LoVo (cell line): Measurements from ENCODE around the gene ARMC9.
"Not testable (repeated sequence)": the region's sequence is repeated elsewhere in the genome, so short reads cannot be mapped to it uniquely, and the experiment has no call there.

ENCODE experiments used
- DNase-seq: peaks from one replicate; pipeline ENCODE4 v3.0.0-alpha.2; 2016; ENCODE audit warnings: low spot score

Gene ARMC9

DNA sequence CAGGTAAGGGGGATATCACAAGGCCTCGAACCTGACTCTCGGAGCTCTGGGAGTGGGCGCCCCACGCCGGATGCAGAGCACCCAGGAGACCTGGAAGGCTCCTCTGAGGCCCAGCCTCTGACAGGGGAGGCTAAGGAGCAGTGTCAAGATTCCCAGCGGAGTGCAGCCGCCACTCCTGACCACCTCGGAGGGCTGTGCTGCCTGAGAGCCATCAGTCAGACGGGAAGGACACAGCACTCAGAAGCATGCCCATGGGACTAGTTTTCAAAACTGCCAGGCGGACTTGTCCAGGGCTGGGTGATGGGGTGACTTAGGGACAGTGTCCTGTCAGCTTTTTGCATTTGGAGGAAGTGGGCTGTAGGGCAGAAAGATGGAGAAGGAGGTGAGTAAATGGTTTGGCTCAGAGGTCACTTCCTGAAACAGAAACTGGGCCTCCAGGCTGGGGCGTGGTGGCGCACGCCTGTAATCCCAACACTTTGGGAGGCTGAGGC is 162.5 kb downstream of the ARMC9 start:
- no peak for DNase-seq

DNA sequence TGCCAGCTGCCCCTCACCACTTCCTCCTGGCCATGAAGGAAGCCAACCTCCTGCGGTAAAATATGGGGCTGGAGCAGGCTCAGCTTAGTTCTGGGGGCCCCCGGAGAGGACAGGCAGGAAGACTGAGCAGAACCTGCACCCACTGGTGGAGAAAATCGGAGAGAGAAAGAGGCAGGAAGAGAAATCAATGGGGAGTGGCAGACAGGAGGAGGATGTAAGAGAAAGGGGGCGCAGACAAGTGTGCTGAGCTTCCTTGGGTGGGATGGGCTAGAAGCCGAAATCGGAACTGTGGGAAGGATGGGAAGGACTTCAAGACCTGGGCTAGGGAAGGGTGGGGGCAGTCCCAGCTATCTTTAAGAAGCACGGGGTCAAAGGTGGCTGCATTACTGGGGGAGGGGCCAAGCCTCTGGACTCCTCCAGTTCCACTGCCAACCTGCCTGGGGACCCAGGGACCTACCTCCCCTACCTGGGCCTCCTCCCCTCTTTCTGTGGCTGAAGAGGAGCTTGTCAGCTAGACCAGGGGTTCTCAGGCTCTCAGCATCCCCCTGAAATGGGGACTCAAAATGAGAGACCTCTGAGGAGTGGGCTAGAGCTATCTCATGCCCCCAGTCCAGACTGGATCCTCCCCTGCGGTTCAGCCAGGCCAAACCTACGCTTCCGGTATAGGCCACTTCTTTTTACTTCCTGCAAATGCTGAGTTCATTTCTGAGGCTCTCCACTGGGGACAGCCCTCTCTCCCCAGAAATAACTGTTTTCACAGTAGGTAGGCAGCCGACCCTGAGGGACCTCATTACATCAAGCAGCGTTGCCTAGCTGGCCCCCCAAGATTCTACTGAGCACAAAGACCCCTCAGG is 163.5 kb downstream of the ARMC9 start:
- no peak for DNase-seq

DNA sequence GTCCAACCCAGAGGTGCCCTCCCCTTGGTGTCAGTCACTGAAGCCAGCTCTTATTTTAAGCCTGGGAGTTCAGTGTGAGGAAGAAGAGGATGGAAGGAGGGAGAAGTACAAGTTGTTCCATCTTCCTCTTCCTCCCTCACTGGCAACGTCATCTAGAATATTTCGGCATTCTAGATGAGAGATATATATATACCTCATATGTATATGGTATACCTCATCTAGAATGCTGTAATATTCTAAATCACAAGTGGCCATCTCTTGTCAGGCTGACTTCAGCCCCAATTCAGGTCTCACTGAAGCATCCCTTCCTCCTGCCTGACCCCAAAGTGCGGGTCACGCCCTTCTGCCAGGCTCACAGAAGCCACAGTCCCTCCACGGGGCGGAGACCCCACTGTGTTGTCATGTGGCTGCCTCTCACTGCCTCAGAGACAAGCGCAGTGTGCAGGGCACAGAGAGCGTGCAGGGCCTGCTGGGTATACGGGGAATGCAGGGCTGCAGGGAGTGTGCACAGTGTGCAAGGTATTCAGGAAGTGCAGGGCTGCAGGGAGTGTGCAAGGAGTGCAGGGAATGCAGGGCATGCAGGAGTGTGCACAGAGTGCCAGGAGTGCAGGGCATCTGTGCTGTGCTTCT is 164.2 kb downstream of the ARMC9 start:
- no peak for DNase-seq

DNA sequence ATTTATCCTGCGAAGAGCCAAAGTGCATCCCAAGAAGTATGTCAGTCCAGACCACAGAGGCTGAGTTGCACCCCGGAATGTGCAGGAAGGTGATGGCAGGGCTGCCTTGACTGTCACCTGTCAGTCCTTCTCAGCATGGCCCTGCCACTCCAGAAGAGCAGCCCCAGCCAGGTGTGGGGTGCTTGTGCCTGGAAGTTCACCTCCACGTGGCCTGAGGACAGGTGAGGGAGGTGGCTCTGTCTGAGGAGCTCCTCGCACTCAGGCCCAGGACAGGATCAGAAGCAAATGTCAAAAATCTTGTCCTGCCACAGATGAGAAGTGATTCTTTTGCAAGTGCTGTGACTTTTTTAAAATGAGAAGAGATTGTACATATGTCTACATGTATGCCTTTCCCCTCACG is 165.6 kb downstream of the ARMC9 start:
- no peak for DNase-seq

DNA sequence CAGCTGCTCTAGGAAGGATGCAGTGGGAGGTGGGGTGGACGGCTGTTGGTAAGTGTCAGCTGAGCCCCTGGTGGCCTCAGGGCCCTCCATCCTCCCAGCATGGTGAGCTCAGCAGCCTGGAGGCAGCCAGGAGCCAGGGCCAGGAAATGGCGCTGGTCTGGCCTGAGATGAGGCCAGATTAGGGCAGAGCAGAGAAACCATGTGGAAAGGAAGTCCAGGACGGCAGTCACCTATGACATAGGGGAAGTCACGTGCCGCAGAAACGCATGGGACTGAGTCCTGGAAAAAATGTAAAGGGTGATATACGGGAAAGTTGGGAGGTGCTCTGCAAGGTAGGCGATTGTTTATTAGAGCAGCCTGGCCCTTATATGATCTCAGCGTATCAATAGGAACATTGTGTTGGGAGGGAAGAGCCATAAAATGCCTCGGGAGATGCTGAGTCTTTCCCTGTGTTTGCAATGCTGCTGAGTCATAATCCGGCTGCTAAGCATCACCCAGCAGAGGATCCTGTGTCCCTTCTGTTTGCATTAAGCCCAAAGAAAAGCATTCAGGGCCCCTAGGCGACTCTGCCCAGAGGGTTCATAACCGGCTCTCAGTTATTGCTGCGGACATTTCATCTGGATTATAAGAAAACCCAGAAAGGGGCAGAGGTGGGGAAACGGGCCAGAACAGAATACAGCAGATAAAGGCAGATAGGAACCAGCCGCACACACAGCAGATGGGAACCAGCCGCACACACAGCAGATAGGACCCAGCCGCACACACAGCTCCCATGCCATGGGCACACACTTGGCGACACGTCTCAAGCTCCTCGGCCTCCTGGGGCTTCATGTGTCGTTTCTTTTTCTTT is 166.8 kb downstream of the ARMC9 start:
- peak; percentile 66 for DNase-seq

DNA sequence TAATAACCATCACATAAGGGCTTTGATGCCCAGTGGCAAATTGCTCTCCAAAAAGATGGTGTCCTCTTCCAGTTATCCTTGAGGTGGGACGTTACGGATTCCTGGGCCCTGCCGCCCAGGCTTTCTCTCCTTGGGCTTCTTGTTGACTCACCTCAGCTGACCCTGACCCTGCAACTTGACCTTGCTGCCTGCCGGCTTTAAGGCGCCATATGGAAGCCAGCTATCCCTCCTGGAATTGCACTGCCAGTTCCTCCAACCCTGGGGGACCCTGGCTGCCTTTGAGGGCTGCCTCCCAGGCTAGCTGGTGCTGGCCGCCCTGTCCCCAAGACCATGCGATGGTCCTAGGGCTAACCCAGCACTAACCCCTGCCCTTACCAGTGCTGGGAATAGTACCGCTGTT is 168.7 kb downstream of the ARMC9 start:
- no peak for DNase-seq

DNA sequence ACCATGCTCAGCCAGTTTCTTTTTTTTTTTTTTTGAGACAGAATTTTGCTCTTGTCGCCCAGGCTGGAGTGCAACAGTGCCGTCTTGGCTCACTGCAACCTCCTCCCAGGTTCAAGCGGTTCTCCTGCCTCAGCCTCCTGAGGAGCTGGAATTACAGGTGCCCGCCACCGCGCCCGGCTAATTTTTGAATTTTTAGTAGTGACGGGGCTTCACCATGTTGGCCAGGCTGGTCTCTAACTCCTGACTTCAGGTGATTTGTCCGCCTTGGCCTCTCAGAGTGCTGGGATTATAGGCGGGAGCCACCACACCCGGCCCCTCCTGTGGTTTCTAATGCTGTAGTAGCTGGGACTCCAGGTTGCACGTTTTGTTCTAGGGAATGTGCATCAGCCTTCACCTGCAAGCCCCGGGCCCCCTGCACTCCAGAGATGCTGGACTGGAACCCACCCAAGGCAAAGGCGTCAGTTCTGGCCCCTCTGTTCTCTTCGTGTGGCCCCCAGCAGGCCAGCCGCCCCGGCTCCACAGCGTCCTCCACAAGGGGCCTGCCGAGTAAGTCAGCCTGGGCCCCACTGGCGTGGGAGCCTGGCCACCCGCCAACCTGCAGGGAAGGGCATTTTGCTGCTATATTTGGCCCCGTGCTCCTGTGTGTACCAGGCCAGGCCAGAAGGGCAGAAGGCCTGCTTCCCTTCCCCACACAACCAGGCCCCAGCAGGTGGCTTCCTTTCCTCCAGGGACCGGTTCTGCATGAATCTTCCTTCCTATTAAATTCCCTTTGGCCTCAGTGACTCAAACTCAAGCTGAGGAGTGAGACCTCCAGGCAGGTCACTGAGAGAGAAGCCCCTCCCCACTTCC is 171.4 kb downstream of the ARMC9 start:
- no peak for DNase-seq

DNA sequence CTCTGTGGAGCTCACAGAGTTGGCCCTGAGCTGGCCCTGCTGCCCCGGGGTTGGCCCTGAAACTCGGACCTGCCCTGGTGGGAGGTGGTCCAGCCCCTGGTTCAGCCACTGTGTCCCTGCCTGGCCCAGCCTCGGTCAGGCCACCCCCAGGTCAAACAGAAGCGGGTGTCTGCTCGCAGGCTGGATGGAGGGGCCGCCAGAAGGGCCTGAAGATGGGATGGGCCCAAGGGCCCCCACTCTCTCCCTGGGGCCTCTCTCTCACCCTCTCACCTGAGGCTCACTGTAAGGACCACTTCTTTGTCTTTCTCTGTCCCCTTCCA is 172.0 kb downstream of the ARMC9 start:
- no peak for DNase-seq

DNA sequence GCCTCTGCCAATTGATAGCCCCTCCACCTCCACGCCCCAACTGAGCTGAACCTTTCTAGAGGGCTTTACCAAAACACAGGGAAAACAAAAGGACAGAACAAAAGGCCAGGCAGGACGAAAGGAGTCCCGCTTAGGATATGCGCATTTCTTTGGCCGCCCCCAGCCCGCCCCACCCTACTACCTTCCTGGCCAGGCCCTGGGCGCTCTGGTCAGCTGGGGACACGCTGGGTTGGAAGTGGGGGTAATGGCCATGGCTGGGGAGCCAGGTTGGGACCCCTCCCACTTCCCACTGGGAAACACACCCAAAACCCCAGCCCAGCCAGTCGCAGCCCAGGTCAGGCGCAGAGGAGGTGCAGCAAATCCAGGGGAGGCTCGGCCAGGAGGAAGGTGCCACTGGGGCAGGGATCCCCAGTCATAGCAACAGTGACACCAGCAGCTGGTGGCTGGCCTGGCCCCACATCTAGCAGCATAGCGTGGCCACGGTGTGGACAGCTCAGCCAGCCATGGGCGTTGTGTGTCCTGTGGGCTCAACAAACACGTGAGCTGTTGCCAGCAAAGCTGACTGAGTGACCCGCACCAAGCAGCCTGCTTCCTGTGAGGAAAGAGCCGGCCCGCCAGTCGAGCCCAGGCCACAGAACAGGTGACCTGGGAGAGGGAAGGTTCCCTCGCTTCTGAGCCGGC is 172.5 kb downstream of the ARMC9 start:
- no peak for DNase-seq

DNA sequence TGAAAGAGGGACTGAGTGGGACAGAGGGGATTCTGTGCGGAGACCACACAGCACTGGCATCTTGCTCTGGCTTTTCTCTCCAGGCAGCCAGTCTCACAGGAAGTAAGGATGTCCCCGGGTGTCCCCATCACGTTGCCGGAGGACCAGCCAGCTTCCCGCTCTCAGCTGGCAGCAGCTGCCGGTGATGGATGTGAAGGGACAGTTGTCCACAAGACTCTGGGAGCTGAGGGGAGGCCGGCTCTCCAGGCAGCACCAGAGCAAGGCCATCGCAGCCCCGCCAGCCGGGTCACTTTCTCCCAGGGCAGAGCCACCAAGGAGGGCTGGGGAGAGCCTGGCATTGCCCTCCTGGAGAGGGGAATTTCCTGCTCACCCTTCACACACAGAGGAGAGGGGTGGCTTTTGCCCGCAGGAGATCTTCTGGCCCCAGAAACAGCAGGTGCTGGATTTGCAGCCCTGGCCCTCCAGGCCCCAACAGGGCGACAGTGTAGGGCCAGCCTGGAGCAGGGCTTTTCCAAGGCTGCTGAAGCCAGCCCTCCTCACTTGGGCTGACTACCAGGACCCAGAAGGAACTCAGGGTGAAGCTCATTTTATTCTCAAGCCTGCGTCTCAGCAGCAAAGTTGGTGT is 173.1 kb downstream of the ARMC9 start:
- DNase-seq, result no peak

DNA sequence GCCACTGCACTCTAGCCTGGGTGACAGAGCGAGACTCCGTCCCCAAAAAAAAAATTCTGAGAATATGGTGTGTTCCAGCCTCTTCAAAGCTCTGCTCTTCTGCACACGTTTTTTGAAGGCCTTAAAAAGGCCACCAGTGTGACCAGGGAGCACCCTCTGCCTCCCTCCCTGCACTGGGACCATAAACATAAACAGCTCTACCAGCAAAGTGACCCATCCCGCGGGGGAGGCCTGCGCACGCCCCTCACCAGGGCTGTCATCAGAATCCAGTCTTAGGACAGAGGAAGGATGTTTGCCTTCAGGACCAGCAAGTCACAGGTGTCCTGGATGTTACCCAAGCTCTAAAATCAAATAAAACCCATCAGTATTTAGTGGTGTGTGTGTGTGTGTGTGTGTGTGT is 173.9 kb downstream of the ARMC9 start:
- no peak for DNase-seq

DNA sequence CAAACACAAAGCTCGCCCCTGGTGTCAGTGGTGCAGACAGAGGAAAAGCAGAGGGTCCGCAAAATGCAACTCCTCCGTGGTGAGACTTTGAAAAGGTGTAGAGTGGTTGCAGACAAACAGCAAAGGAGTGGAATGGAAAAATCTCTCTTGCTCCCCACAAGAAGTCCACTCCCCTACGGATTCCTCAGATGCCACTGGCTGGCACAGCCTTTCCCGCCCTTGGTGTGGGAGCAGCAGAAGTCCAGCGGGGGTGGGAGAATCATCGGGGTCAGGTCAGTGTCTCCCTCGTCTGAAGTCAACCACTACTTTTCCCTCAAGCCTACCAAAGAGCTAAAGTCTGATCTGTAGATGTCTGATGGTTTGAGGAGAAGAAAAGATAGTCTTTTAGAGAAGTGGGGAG is 174.8 kb downstream of the ARMC9 start:
- no peak for DNase-seq

DNA sequence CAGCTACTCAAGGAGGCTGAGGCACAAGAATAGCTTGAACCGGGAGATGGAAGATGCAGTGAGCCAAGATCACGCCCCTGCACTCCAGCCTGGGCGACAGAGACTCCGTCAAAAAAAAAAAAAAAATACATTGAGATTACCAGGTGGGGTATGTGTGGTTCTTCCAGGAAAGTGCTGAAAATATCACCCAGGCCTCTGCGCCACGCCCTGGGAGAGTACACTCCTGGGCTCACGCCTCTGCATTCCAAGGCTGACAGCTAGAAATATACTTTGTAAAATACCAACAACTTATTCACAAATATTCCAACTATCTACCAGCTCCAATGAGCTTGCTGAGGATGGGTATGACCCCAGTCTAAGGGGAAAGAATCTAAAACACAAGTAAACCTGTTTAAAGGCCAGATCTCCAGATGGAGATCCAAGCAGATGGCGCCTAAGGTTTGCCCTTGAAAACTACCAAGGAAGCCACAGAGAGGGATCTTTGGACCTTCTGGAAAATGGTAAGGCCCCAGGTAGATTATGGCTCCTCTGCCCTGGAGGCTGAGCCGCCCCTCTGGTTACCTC is 175.4 kb downstream of the ARMC9 start:
- DNase-seq, result peak; percentile 45

DNA sequence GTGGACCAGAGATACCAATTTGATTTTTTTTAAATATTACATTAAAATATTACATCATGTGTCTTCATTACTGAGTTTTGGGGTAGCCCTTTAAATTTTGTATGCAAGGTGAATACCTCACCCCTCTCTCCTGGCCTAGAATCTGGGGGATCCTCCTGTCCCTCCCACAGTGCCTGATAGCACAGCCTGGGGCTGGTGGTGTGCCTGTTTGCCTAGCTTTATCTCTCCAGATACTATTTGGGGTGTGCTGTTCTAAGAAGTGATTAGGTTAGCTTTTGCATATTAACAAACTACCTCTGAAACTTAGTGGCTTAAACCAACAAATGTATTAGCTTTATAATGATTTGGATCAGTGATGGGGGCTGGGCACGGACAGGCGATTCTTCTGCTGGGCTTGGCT is 176.3 kb downstream of the ARMC9 start:
- DNase-seq, result no peak

DNA sequence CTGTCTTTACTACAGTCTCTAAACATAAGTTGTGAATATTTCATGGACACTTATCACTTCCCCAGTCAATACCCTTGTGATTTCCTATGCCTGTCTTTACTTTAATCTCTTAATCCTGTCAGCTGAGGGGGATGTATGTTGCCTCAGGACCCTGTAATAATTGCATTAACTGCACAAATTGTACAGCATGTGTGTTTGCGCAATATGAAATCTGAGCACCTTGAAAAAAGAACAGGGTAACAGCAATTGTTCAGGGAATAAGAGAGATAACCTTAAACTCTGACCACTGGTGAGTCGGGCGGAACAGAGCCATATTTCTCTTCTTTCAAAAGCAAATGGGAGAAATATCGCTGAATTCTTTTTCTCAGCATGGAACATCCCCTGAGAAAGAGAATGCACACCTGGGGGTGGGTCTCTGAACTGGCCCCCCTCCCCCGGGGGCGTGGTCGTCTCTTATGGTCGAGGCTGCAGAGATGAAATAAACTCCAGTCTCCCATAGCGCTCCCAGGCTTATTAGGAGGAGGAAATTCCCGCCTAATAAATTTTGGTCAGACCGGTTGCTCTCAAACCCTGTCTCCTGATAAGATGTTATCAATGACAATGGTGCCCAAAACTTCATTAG is 177.7 kb downstream of the ARMC9 start:
- DNase-seq, result not testable (repeated sequence)

DNA sequence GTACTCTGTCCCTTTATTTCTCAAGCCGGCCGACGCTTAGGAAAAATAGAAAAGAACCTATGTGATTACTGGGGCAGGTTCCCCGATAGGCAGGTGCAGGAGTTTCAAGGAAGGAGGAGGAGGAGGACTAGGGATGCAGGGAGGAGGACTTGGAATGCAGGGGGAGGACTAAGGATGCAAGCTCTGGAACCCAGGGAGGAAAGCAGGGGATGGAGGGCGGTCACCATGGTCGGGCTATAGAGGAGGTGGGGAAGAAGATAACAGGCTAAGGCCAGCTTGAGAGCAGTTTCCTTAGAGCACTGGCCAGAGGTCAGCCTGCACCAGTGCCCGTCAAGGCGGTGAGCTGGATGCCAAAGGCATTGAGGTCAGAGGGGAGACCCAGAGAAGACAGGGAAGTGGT is 178.4 kb downstream of the ARMC9 start:
- DNase-seq, result no peak

DNA sequence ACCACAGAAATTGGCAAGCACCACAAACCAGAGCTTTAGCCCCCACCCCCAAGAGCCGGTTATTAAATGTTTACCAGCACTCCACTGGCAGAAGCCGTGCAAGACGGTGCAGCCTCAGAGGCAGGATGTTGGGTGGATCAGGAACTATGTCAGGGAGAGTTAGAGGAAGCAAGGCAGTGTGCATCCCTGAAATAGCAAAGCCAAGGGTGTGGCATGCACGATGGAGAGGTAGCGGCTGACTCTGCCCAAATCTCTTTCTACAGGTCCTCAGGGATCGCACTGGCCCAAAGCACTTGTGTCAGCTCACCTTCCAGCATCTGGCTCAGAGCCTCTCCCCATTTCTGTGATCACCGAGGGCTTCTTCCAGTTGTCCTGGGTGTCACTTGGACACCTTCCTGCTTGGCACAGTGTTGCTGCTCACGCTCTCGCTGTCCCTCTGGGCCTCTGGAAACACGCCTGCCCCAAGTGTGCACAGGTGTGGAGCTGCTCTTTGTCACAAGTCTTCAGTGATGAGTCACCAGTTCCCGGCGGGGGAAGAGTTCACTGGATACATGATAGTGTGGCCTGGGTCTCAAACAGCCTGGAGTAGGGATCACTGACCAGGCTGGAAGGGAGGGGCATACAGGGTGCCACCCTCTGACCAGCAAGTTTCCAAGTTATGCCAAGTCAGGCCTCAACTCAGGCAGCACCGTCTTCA is 179.7 kb downstream of the ARMC9 start:
- DNase-seq, result no peak

DNA sequence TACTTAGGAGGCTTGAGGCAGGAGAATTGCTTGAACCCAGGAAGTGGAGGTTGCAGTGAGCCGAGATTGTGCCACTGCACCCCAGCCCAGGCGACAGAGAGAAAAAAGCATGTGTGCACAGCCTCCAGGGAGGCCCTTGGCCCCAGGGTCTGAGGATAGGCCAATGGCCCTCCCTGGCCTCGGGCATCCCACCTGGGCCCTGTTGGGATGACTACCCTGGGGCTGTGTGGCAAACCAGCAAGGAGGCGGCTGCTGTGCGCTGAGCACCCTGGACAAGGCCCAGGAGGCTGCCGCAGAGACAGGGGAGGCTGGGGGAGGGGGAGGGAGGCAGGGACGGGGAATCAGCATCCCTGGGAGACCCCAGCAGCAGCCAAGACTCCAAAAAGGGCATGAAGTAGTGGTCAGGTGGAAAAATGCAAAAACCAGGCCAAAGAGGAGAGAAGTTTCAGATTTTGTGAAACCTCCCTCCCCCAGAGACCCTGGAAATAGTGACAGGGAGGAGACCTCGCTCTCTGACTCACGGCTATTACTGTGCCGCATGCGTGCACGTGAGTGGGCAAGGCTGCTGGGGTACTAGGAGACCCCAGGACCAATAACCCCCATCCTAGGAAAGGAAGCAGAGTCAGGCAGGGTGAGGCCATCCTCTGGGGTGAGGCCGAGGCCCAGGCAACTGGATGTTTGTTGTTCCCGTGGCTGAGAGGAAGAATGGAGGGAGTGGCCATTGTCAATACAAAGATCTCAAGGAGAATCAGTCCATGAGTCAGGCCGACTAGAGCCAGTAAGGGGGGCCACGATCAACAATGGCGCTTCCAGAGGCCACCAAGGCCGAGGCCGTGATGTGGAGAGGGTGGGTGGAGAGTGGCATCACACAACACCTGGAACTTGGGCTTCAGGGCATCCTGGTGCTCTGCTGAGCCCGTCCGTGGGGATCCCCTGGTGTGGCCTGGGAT is 181.1 kb downstream of the ARMC9 start:
- no peak for DNase-seq
